ENCODE data around the gene ETFDH.
"Not testable (repeated sequence)": the region's sequence is repeated elsewhere in the genome, so short reads cannot be mapped to it uniquely, and the experiment has no call there.

Gene ETFDH

GRCh38 chr4:158671915-158672806, at the start of gene ETFDH:
ETFDH (plus strand) TSS chr4:158672296; CDS start chr4:158672457, 161 bp downstream.
- DNase-seq (ENCODE audit: low spot score in 2 of 2) (peak; percentile 85 to 98), ATAC-seq (peak; percentile 91)
- H3K36me3 Mint-ChIP-seq = peaks cover 37% of the 10 kb centered on the region
- peaks cover 14% of the 10 kb centered on the region for H3K4me1 Mint-ChIP-seq
- peak within 1 kb of the TSS; percentile 96 for H3K27ac Mint-ChIP-seq
- H3K4me3 Mint-ChIP-seq = peak within 1 kb of the TSS; percentile 92
- no peaks in the 10 kb centered on the region for H3K9me3 Mint-ChIP-seq

- no peaks in the 10 kb centered on the region for H3K9me3 Mint-ChIP-seq
- no peak overlapping the region for H3K27ac Mint-ChIP-seq
- no peak overlapping the region for H3K4me3 Mint-ChIP-seq
- no peaks in the 10 kb centered on the region for H3K36me3 Mint-ChIP-seq
- DNase-seq (ENCODE audit: low spot score in 2 of 2) = no peak
- no peaks in the 10 kb centered on the region for H3K4me1 Mint-ChIP-seq
- ATAC-seq = no peak
Measured at GRCh38 chr4:158624889-158625478, 47.1 kb upstream of the ETFDH start.

GRCh38 chr4:158625544-158625943, 46.6 kb upstream of the ETFDH start:
- H3K27ac Mint-ChIP-seq = no peak overlapping the region
- ATAC-seq (no peak), DNase-seq (ENCODE audit: low spot score in 2 of 2) (no peak)
- H3K36me3 Mint-ChIP-seq = no peaks in the 10 kb centered on the region
- H3K9me3 Mint-ChIP-seq = no peaks in the 10 kb centered on the region
- no peaks in the 10 kb centered on the region for H3K4me1 Mint-ChIP-seq
- no peak overlapping the region for H3K4me3 Mint-ChIP-seq

- Mint-ChIP-seq H3K36me3 (no peaks in the 10 kb centered on the region), H3K4me1 (no peaks in the 10 kb centered on the region), H3K9me3 (no peaks in the 10 kb centered on the region), H3K27ac (no peak overlapping the region), H3K4me3 (no peak overlapping the region)
- ATAC-seq (no peak), DNase-seq (ENCODE audit: low spot score in 2 of 2) (no peak)
Measured at GRCh38 chr4:158630893-158631292, 41.2 kb upstream of the ETFDH start.

GRCh38 chr4:158636619-158637018, 35.5 kb upstream of the ETFDH start:
- H3K36me3 Mint-ChIP-seq = no peaks in the 10 kb centered on the region
- H3K9me3 Mint-ChIP-seq = no peaks in the 10 kb centered on the region
- H3K4me3 Mint-ChIP-seq = no peak overlapping the region
- ATAC-seq (no peak), DNase-seq (ENCODE audit: low spot score in 2 of 2) (no peak)
- no peaks in the 10 kb centered on the region for H3K4me1 Mint-ChIP-seq
- no peak overlapping the region for H3K27ac Mint-ChIP-seq

GRCh38 chr4:158644356-158644755, 27.7 kb upstream of the ETFDH start:
- H3K27ac Mint-ChIP-seq = no peak overlapping the region
- no peak for DNase-seq (ENCODE audit: low spot score in 2 of 2)
- H3K4me1 Mint-ChIP-seq = no peaks in the 10 kb centered on the region
- ATAC-seq = no peak
- no peaks in the 10 kb centered on the region for H3K9me3 Mint-ChIP-seq
- no peaks in the 10 kb centered on the region for H3K36me3 Mint-ChIP-seq
- no peak overlapping the region for H3K4me3 Mint-ChIP-seq

- no peak for ATAC-seq
- Mint-ChIP-seq H3K27ac (no peak overlapping the region), H3K9me3 (no peaks in the 10 kb centered on the region), H3K4me1 (no peaks in the 10 kb centered on the region), H3K36me3 (no peaks in the 10 kb centered on the region), H3K4me3 (no peak overlapping the region)
- DNase-seq (ENCODE audit: low spot score in 2 of 2) = no peak
Measured at GRCh38 chr4:158644760-158645159, 27.3 kb upstream of the ETFDH start.

- DNase-seq (ENCODE audit: low spot score in 2 of 2) (no peak), ATAC-seq (no peak)
- H3K9me3 Mint-ChIP-seq = no peaks in the 10 kb centered on the region
- no peaks in the 10 kb centered on the region for H3K4me1 Mint-ChIP-seq
- H3K36me3 Mint-ChIP-seq = no peaks in the 10 kb centered on the region
- H3K4me3 Mint-ChIP-seq = no peak overlapping the region
- no peak overlapping the region for H3K27ac Mint-ChIP-seq
Measured at GRCh38 chr4:158649111-158649680, 22.9 kb upstream of the ETFDH start.

- no peaks in the 10 kb centered on the region for H3K4me1 Mint-ChIP-seq
- DNase-seq (ENCODE audit: low spot score in 2 of 2) = no peak
- H3K27ac Mint-ChIP-seq = no peak overlapping the region
- no peak overlapping the region for H3K4me3 Mint-ChIP-seq
- H3K36me3 Mint-ChIP-seq = no peaks in the 10 kb centered on the region
- no peak for ATAC-seq
- H3K9me3 Mint-ChIP-seq = no peaks in the 10 kb centered on the region
Measured at GRCh38 chr4:158652920-158653319, 19.2 kb upstream of the ETFDH start.

- Mint-ChIP-seq H3K4me1 (no peaks in the 10 kb centered on the region), H3K9me3 (no peaks in the 10 kb centered on the region), H3K4me3 (no peak overlapping the region), H3K27ac (no peak overlapping the region), H3K36me3 (no peaks in the 10 kb centered on the region)
- ATAC-seq (no peak), DNase-seq (ENCODE audit: low spot score in 2 of 2) (no peak)
Measured at GRCh38 chr4:158656439-158656838, 15.7 kb upstream of the ETFDH start.

GRCh38 chr4:158657291-158657690, 14.8 kb upstream of the ETFDH start:
- Mint-ChIP-seq H3K27ac (no peak overlapping the region), H3K4me1 (no peaks in the 10 kb centered on the region), H3K4me3 (no peak overlapping the region), H3K9me3 (no peaks in the 10 kb centered on the region), H3K36me3 (no peaks in the 10 kb centered on the region)
- ATAC-seq = no peak
- DNase-seq (ENCODE audit: low spot score in 2 of 2) = no peak

- H3K9me3 Mint-ChIP-seq; DNase-seq (ENCODE audit: low spot score in 2 of 2); ATAC-seq; H3K27ac Mint-ChIP-seq; H3K4me3 Mint-ChIP-seq; H3K4me1 Mint-ChIP-seq: not testable (repeated sequence)
- peaks cover 19% of the 10 kb centered on the region for H3K36me3 Mint-ChIP-seq
Measured at GRCh38 chr4:158663255-158663654, 8.8 kb upstream of the ETFDH start.

GRCh38 chr4:158663707-158664625, 8.1 kb upstream of the ETFDH start:
- H3K4me1 Mint-ChIP-seq; H3K9me3 Mint-ChIP-seq; DNase-seq (ENCODE audit: low spot score in 2 of 2); H3K27ac Mint-ChIP-seq; H3K4me3 Mint-ChIP-seq; ATAC-seq: not testable (repeated sequence)
- H3K36me3 Mint-ChIP-seq = peaks cover 24% of the 10 kb centered on the region

GRCh38 chr4:158664806-158665205, 7.3 kb upstream of the ETFDH start:
- peaks cover 30% of the 10 kb centered on the region for H3K36me3 Mint-ChIP-seq
- H3K9me3 Mint-ChIP-seq = no peaks in the 10 kb centered on the region
- H3K4me1 Mint-ChIP-seq = peaks cover 6% of the 10 kb centered on the region
- no peak for ATAC-seq
- DNase-seq (ENCODE audit: low spot score in 2 of 2) = no peak
- no peak overlapping the region for H3K4me3 Mint-ChIP-seq
- H3K27ac Mint-ChIP-seq = no peak overlapping the region

GRCh38 chr4:158666892-158667291, 5.2 kb upstream of the ETFDH start:
- Mint-ChIP-seq H3K4me1 (peaks cover 14% of the 10 kb centered on the region), H3K36me3 (peaks cover 41% of the 10 kb centered on the region), H3K27ac (no peak overlapping the region), H3K4me3 (no peak overlapping the region), H3K9me3 (no peaks in the 10 kb centered on the region)
- ATAC-seq = no peak
- DNase-seq (ENCODE audit: low spot score in 2 of 2) = no peak
